ELF-1 (cell line): ENCODE data around the gene CDC34.
"Not testable (repeated sequence)": the region's sequence is repeated elsewhere in the genome, so short reads cannot be mapped to it uniquely, and the experiment has no call there.

ENCODE experiments used
- DNase-seq: peaks from one replicate; pipeline ENCODE4 v3.0.0-alpha.2; 2016; ENCODE audit warnings: low read depth, low spot score

CDC34 gene

GRCh38 chr19:572743-573518 is 41.4 kb downstream of the CDC34 start:
- DNase-seq = peak; percentile 60

- DNase-seq = no peak
Measured at GRCh38 chr19:573519-573825, 41.9 kb downstream of the CDC34 start.

GRCh38 chr19:574658-575526 is 43.3 kb downstream of the CDC34 start:
- peak; percentile 68 for DNase-seq

- no peak for DNase-seq
Measured at GRCh38 chr19:575527-576506, 44.3 kb downstream of the CDC34 start.

- DNase-seq = no peak
Measured at GRCh38 chr19:576768-577438, 45.3 kb downstream of the CDC34 start.

GRCh38 chr19:577439-578392 is 46.2 kb downstream of the CDC34 start:
- no peak for DNase-seq

GRCh38 chr19:579111-579841 is 47.7 kb downstream of the CDC34 start:
- no peak for DNase-seq

- no peak for DNase-seq
Measured at GRCh38 chr19:579842-580155, 48.2 kb downstream of the CDC34 start.

- no peak for DNase-seq
Measured at GRCh38 chr19:580274-580835, 48.8 kb downstream of the CDC34 start.

GRCh38 chr19:581399-582111 is 50.0 kb downstream of the CDC34 start:
- no peak for DNase-seq

- DNase-seq = no peak
Measured at GRCh38 chr19:582497-583197, 51.1 kb downstream of the CDC34 start.

GRCh38 chr19:583198-583967 is 51.8 kb downstream of the CDC34 start:
- no peak for DNase-seq

- DNase-seq = no peak
Measured at GRCh38 chr19:583968-584239, 52.3 kb downstream of the CDC34 start.

GRCh38 chr19:584240-585001 is 52.9 kb downstream of the CDC34 start:
- peak; percentile 82 for DNase-seq

- not testable (repeated sequence) for DNase-seq
Measured at GRCh38 chr19:585146-585545, 53.6 kb downstream of the CDC34 start.

GRCh38 chr19:585551-586110 is 54.1 kb downstream of the CDC34 start:
- no peak for DNase-seq
